ENCODE data around the gene WNT4. TPM values are rescaled to one million over a fixed set of nuclear protein-coding genes. Genes with fewer than 3 reads are reported as not detected.
A peak's percentile ranks its signal among the peaks of the same experiment; 100 is the strongest.

The WNT4 gene
- total RNA-seq, 1 donor from 2014 or later: 0.05 TPM

DNA sequence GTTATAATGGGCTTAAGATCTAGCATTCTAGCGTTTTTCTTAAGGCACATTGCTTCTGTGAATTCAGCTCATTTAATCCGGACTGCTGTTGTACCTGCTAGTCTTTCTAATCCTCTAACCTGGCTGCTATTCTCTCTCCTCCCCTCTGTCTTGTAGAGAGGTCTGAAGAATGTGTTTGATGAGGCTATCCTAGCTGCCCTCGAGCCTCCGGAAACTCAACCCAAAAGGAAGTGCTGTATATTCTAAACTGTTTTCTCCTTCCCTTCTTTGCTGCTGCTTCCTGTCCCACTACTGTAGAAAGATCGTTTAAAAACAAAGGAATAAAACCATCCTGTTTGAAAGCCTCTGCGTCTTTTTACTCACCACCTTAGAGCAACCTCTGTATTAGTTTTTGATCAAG lies 53.1 kb downstream of the WNT4 start:
- Mint-ChIP-seq H3K27me3 (ENCODE audit: low read depth) (no peaks in the 10 kb centered on the region), H3K27ac (ENCODE audit: unreplicated experiment) (peak overlapping the region; percentile 74), H3K36me3 (ENCODE audit: low read depth) (peaks cover 20% of the 10 kb centered on the region), H3K9me3 (ENCODE audit: low read depth) (peaks cover 2% of the 10 kb centered on the region), H3K4me3 (ENCODE audit: unreplicated experiment) (no peak overlapping the region), H3K4me1 (ENCODE audit: low read depth) (peaks cover 53% of the 10 kb centered on the region)
- TF ChIP-seq, protein P1, sequence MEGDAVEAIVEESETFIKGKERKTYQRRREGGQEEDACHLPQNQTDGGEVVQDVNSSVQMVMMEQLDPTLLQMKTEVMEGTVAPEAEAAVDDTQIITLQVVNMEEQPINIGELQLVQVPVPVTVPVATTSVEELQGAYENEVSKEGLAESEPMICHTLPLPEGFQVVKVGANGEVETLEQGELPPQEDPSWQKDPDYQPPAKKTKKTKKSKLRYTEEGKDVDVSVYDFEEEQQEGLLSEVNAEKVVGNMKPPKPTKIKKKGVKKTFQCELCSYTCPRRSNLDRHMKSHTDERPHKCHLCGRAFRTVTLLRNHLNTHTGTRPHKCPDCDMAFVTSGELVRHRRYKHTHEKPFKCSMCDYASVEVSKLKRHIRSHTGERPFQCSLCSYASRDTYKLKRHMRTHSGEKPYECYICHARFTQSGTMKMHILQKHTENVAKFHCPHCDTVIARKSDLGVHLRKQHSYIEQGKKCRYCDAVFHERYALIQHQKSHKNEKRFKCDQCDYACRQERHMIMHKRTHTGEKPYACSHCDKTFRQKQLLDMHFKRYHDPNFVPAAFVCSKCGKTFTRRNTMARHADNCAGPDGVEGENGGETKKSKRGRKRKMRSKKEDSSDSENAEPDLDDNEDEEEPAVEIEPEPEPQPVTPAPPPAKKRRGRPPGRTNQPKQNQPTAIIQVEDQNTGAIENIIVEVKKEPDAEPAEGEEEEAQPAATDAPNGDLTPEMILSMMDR (IDR thresholded peaks at IDR 0.05): no peak
- no peak for DNase-seq (ENCODE audit: low spot score)

GRCh38 chr1:22089134-22089571 lies 53.7 kb downstream of the WNT4 start:
- H3K27me3 Mint-ChIP-seq (ENCODE audit: low read depth): no peaks in the 10 kb centered on the region
- TF ChIP-seq, protein P1 (IDR thresholded peaks at IDR 0.05): no peak
- no peak for DNase-seq (ENCODE audit: low spot score)
- H3K27ac Mint-ChIP-seq (ENCODE audit: unreplicated experiment): peak overlapping the region; percentile 70
- peaks cover 2% of the 10 kb centered on the region for H3K9me3 Mint-ChIP-seq (ENCODE audit: low read depth)
- peaks cover 23% of the 10 kb centered on the region for H3K36me3 Mint-ChIP-seq (ENCODE audit: low read depth)
- H3K4me1 Mint-ChIP-seq (ENCODE audit: low read depth): peaks cover 53% of the 10 kb centered on the region
- H3K4me3 Mint-ChIP-seq (ENCODE audit: unreplicated experiment): no peak overlapping the region

DNA sequence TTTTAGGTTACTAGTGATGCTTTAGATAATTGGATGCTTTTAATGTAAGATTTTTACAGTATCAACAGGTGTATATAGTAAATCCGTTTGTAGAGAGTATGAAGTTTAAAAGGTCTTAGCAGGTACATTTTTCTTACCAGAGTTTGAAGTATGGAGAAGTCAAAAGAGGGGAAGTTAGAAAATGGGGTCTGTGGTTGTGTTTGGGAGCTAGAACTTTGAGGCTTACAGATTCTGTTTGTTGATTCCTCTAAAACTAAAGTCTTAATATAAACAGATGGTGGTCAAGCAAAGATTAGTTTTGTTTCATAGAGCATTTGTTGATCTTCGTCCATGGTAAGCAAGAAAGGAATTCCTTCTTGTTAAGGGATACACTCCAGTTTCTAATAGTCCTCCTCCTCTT lies 54.6 kb downstream of the WNT4 start:
- H3K27me3 Mint-ChIP-seq (ENCODE audit: low read depth): no peaks in the 10 kb centered on the region
- peaks cover 53% of the 10 kb centered on the region for H3K4me1 Mint-ChIP-seq (ENCODE audit: low read depth)
- H3K4me3 Mint-ChIP-seq (ENCODE audit: unreplicated experiment): no peak overlapping the region
- peaks cover 2% of the 10 kb centered on the region for H3K9me3 Mint-ChIP-seq (ENCODE audit: low read depth)
- H3K27ac Mint-ChIP-seq (ENCODE audit: unreplicated experiment): peak overlapping the region; percentile 70
- TF ChIP-seq, protein P1 (IDR thresholded peaks at IDR 0.05): no peak
- H3K36me3 Mint-ChIP-seq (ENCODE audit: low read depth): peaks cover 20% of the 10 kb centered on the region
- no peak for DNase-seq (ENCODE audit: low spot score)

GRCh38 chr1:22080191-22080590 lies 62.7 kb downstream of the WNT4 start:
- Mint-ChIP-seq H3K27ac (ENCODE audit: unreplicated experiment) (no peak overlapping the region), H3K4me3 (ENCODE audit: unreplicated experiment) (no peak overlapping the region), H3K36me3 (ENCODE audit: low read depth) (peaks cover 21% of the 10 kb centered on the region), H3K9me3 (ENCODE audit: low read depth) (peaks cover under 1% of the 10 kb centered on the region), H3K4me1 (ENCODE audit: low read depth) (peaks cover 42% of the 10 kb centered on the region), H3K27me3 (ENCODE audit: low read depth) (no peaks in the 10 kb centered on the region)
- TF ChIP-seq, protein P1 (IDR thresholded peaks at IDR 0.05): no peak
- no peak for DNase-seq (ENCODE audit: low spot score)

GRCh38 chr1:22078133-22078532 lies 64.8 kb downstream of the WNT4 start:
- Mint-ChIP-seq H3K4me1 (ENCODE audit: low read depth) (peaks cover 52% of the 10 kb centered on the region), H3K27me3 (ENCODE audit: low read depth) (no peaks in the 10 kb centered on the region), H3K9me3 (ENCODE audit: low read depth) (no peaks in the 10 kb centered on the region), H3K36me3 (ENCODE audit: low read depth) (peaks cover 16% of the 10 kb centered on the region), H3K27ac (ENCODE audit: unreplicated experiment) (peak overlapping the region; percentile 37), H3K4me3 (ENCODE audit: unreplicated experiment) (no peak overlapping the region)
- TF ChIP-seq, protein P1 (IDR thresholded peaks at IDR 0.05): no peak
- no peak for DNase-seq (ENCODE audit: low spot score)
